Endodermal cell (in vitro differentiated cells): ENCODE measurements around the gene SLK. TPM values are rescaled to one million over a fixed set of nuclear protein-coding genes. Genes with fewer than 3 reads are reported as not detected.

Experiments
- DNase-seq: peaks from one replicate; pipeline ENCODE4 v3.0.0-alpha.2; 2017
- H3K27ac ChIP-seq: 2 replicates; pipeline ENCODE4 v1.5.1; 2013; ENCODE audit warnings: mild to moderate bottlenecking, low read depth, low read length, moderate library complexity
- H3K27me3 ChIP-seq: 2 replicates; pipeline ENCODE4 v1.6.1; 2013; ENCODE audit warnings: mild to moderate bottlenecking, low read length, moderate library complexity; ENCODE audit not compliant: insufficient read depth, control insufficient read depth, poor library complexity, severe bottlenecking
- H3K36me3 ChIP-seq: 2 replicates; pipeline ENCODE4 v1.7.0; 2013; ENCODE audit warnings: mild to moderate bottlenecking, low read length, moderate library complexity; ENCODE audit not compliant: control insufficient read depth, insufficient read depth
- H3K4me1 ChIP-seq: one replicate; pipeline ENCODE4 v1.7.0; 2013; ENCODE audit warnings: low read length; ENCODE audit not compliant: control insufficient read depth, insufficient read depth
- H3K4me3 ChIP-seq: 2 replicates; pipeline ENCODE4 v1.5.1; 2013; ENCODE audit warnings: mild to moderate bottlenecking, low read length, moderate library complexity
- H3K9ac ChIP-seq: 2 replicates; pipeline ENCODE4 v1.6.1; 2013; ENCODE audit warnings: mild to moderate bottlenecking, low read length, moderate library complexity; ENCODE audit not compliant: poor library complexity, severe bottlenecking; ENCODE audit errors: extremely low read depth
- H3K9me3 ChIP-seq: 2 replicates; pipeline ENCODE4 v1.6.1; 2013; ENCODE audit warnings: mild to moderate bottlenecking, low read length, moderate library complexity; ENCODE audit not compliant: control insufficient read depth
- H3K27ac Mint-ChIP-seq: 2 replicates; pipeline ENCODE4 v1.8.0; 2020; ENCODE audit warnings: mixed read lengths
- H3K27me3 Mint-ChIP-seq: 2 replicates; pipeline ENCODE4 v1.8.0; 2021; ENCODE audit warnings: mild to moderate bottlenecking, mixed read lengths; ENCODE audit not compliant: insufficient read depth
- H3K36me3 Mint-ChIP-seq: 2 replicates; pipeline ENCODE4 v1.8.0; 2020; ENCODE audit warnings: low read depth, mixed read lengths
- H3K4me1 Mint-ChIP-seq: 2 replicates; pipeline ENCODE4 v1.8.0; 2020; ENCODE audit warnings: mixed read lengths
- H3K4me3 Mint-ChIP-seq: 2 replicates; pipeline ENCODE4 v1.8.0; 2020; ENCODE audit warnings: mild to moderate bottlenecking, moderate library complexity, mixed read lengths
- H3K9me3 Mint-ChIP-seq: 2 replicates; pipeline ENCODE4 v1.8.0; 2020; ENCODE audit warnings: mild to moderate bottlenecking, mixed read lengths
- WGBS, 2 experiments: methylation state at CpG; one replicate each; pipeline versions ENCODE4 v1.1.5 to v1.1.7; 2013; ENCODE audit warnings: missing lambda C conversion rate in 2 of 2, mixed read lengths in 1 of 2; ENCODE audit not compliant: insufficient coverage in 1 of 2, insufficient read length in 1 of 2; 5-methylcytosine and 5-hydroxymethylcytosine counted together
- total RNA-seq, 2 donors: library from RNA; stranded (reverse); fragmentation: NEBNext Ultra II Directional in 1 of 2; extraction: Animal tissue kit (Norgen Biotek cat#: 25700) in 1 of 2; gene quantifications; 2 replicates in 1 of 2; 3 replicates in 1 of 2; pipeline ENCODE4 v1.2.1, GENCODE V29; 2021
- TF ChIP-seq, protein P1 (sequence below): fragments of 200-600 bp; sonication (generic); conservative IDR thresholded peaks from 2 replicates; pipeline ENCODE4 v1.5.0; 2021; ENCODE audit warnings: antibody characterized with exemption, mild to moderate bottlenecking

SLK gene
- total RNA-seq, 2 donors from 2014 or later, result 23.4 to 32.9 TPM

DNA sequence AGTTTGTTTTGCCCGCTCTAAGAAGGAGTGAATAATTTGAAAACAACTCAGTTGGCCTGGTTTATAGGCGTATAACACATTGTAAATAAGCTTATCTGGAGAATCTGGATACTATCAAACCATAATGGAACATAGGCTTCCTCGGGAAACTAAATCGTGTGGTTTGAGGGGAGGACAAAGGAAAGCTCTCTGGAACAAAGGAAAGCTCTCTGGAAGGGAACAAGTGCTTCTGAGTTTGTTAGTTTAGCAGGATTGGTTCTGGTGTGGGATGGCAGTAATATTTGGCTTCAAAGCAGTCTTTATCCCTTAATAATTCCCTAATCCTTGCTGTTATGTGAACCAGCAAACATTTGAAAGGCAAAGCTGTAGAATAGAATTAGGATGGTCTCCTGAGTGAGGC is 15.0 kb upstream of the SLK start:
- WGBS, 2 experiments, result 73 to 83% methylated on average over 2 to 4 of the region's 4 CpGs
- TF ChIP-seq, protein P1, sequence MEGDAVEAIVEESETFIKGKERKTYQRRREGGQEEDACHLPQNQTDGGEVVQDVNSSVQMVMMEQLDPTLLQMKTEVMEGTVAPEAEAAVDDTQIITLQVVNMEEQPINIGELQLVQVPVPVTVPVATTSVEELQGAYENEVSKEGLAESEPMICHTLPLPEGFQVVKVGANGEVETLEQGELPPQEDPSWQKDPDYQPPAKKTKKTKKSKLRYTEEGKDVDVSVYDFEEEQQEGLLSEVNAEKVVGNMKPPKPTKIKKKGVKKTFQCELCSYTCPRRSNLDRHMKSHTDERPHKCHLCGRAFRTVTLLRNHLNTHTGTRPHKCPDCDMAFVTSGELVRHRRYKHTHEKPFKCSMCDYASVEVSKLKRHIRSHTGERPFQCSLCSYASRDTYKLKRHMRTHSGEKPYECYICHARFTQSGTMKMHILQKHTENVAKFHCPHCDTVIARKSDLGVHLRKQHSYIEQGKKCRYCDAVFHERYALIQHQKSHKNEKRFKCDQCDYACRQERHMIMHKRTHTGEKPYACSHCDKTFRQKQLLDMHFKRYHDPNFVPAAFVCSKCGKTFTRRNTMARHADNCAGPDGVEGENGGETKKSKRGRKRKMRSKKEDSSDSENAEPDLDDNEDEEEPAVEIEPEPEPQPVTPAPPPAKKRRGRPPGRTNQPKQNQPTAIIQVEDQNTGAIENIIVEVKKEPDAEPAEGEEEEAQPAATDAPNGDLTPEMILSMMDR, result no peak
- H3K27ac Mint-ChIP-seq, result no peak overlapping the region
- no peak overlapping the region for H3K4me3 Mint-ChIP-seq
- H3K9me3 Mint-ChIP-seq, result no peaks in the 10 kb centered on the region
- Histone ChIP-seq H3K9me3 (no peaks in the 10 kb centered on the region), H3K27ac (no peak overlapping the region), H3K4me3 (no peak overlapping the region), H3K27me3 (no peaks in the 10 kb centered on the region), H3K9ac (no peak overlapping the region), H3K36me3 (no peaks in the 10 kb centered on the region), H3K4me1 (no peaks in the 10 kb centered on the region)
- DNase-seq, result no peak
- H3K36me3 Mint-ChIP-seq, result no peaks in the 10 kb centered on the region
- H3K27me3 Mint-ChIP-seq, result no peaks in the 10 kb centered on the region
- peaks cover 2% of the 10 kb centered on the region for H3K4me1 Mint-ChIP-seq

DNA sequence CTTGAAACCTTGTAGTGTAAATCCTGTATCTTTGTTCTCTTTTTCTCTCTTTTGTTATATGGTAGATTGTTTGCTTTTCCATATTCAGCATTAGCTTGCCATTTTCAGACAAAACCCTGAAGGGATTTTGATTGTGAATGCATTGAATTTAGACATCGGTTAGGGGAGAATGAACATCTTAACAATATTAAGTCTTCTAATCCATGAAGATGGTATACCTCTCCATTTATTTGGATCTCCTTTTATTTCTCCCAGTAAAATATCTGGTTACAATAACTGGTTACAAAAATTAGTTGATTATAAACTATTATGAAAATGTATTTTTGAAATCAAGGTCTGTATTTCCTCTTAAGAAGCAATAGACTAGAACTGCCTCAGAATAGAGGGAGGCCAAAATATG is 12.4 kb upstream of the SLK start:
- H3K9me3 Mint-ChIP-seq, result no peaks in the 10 kb centered on the region
- WGBS, 2 experiments, result no CpG with 5 or more reads among the region's 1 CpG

DNA sequence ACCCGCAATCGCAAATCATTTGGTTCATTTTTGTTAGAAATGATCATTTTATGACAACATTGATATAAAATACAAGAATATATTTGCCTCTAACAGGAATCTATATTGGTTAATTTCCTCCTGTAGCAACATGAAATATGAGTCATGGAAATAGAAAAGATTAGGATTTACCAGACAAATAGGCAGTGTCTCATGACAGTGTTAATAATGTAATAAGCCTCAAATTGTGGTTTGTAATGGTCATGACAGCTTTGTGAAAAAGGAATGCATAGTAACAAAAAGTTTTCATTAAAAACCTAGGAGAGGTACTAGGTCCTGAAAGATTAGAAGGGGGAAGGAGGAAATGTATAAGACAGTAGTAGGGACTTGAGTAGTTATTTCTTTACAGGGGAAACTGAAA is 7.9 kb upstream of the SLK start:
- H3K4me3 Mint-ChIP-seq, result no peak overlapping the region
- H3K36me3 ChIP-seq, result no peaks in the 10 kb centered on the region
- H3K27ac ChIP-seq, result no peak overlapping the region
- H3K9me3 Mint-ChIP-seq, result no peaks in the 10 kb centered on the region
- H3K4me3 ChIP-seq, result no peak overlapping the region
- H3K4me1 Mint-ChIP-seq, result no peaks in the 10 kb centered on the region
- DNase-seq, result no peak
- WGBS, 2 experiments, result no CpG with 5 or more reads among the region's 2 CpGs
- H3K9ac ChIP-seq, result no peak overlapping the region
- no peaks in the 10 kb centered on the region for H3K4me1 ChIP-seq
- H3K36me3 Mint-ChIP-seq, result no peaks in the 10 kb centered on the region
- no peaks in the 10 kb centered on the region for H3K27me3 Mint-ChIP-seq
- H3K9me3 ChIP-seq, result no peaks in the 10 kb centered on the region
- H3K27me3 ChIP-seq, result peaks cover 6% of the 10 kb centered on the region
- H3K27ac Mint-ChIP-seq, result no peak overlapping the region
- TF ChIP-seq, protein P1, result no peak

More for the DNA sequence above, 12.4 kb upstream of the SLK start:
- H3K4me1 Mint-ChIP-seq, result peaks cover 2% of the 10 kb centered on the region
- TF ChIP-seq, protein P1, result no peak
- H3K27me3 Mint-ChIP-seq, result no peaks in the 10 kb centered on the region
- H3K4me3 ChIP-seq, result no peak overlapping the region
- no peaks in the 10 kb centered on the region for H3K4me1 ChIP-seq
- no peaks in the 10 kb centered on the region for H3K36me3 ChIP-seq
- no peak overlapping the region for H3K9ac ChIP-seq
- peaks cover under 1% of the 10 kb centered on the region for H3K27me3 ChIP-seq
- H3K9me3 ChIP-seq, result no peaks in the 10 kb centered on the region
- H3K27ac ChIP-seq, result no peak overlapping the region
- DNase-seq, result no peak
- H3K4me3 Mint-ChIP-seq, result no peak overlapping the region
- no peak overlapping the region for H3K27ac Mint-ChIP-seq
- H3K36me3 Mint-ChIP-seq, result no peaks in the 10 kb centered on the region
